ENCODE data around the gene SPRR2E.
"Not testable (repeated sequence)": the region's sequence is repeated elsewhere in the genome, so short reads cannot be mapped to it uniquely, and the experiment has no call there.

Gene SPRR2E

DNA sequence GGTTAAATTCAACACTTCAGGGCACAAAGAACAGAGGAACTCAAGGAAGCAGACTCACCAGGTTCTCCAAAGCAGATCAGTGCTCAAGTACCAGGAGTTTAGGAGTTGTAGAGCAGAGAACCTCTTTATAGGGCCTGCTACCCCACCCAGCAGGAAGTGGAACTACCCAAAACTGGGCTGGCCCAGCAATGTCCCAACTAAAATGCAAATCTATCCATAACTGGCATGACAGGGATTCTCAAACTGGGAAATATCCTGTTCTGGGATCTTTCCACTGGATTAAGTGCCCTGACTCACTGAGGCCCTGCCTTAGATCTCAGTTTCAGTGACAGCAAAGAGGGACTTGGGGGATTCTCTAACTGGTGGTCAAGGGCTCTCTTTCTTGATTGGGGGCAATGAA lies at the start of gene SPRR2E:
Gene SPRR2E (minus strand): TSS at position 101 of the 400 bp plus-strand sequence. CDS start 775 bp downstream, outside the sequence.
- CTCF ChIA-PET: no interaction called here
- TF ChIP-seq, protein P1, sequence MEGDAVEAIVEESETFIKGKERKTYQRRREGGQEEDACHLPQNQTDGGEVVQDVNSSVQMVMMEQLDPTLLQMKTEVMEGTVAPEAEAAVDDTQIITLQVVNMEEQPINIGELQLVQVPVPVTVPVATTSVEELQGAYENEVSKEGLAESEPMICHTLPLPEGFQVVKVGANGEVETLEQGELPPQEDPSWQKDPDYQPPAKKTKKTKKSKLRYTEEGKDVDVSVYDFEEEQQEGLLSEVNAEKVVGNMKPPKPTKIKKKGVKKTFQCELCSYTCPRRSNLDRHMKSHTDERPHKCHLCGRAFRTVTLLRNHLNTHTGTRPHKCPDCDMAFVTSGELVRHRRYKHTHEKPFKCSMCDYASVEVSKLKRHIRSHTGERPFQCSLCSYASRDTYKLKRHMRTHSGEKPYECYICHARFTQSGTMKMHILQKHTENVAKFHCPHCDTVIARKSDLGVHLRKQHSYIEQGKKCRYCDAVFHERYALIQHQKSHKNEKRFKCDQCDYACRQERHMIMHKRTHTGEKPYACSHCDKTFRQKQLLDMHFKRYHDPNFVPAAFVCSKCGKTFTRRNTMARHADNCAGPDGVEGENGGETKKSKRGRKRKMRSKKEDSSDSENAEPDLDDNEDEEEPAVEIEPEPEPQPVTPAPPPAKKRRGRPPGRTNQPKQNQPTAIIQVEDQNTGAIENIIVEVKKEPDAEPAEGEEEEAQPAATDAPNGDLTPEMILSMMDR (conservative IDR thresholded peaks at IDR 0.05; ENCODE audit: low read depth): no peak
- POLR2A ChIA-PET (ENCODE audit: low non-redundant PET): no interaction called here
- H3K27ac ChIP-seq: no peak within 1 kb of the TSS
- no peak for DNase-seq (ENCODE audit: low spot score)

DNA sequence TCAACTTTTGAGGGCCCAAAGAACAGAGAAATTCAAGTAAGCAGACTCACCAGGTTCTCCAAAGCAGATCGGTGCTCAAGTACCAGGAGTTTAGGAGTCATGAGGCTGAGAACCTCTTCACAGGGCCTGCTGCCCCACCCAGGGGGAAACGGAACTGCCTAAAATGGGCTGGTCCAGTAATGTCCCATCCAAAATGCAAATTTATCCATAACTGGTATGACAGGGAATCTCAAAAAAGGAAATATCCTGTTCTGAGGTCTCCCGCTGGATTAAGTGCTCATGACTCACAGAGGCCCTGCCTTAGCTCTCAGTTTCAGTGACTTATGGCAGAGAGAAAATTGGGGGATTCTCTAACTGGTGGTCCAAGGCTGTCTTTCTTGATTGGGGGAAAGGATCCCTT lies 47.1 kb upstream of the SPRR2E start:
- H3K27ac ChIP-seq: no peak overlapping the region
- TF ChIP-seq, protein P1 (conservative IDR thresholded peaks at IDR 0.05; ENCODE audit: low read depth): no peak
- peak; percentile 26 for DNase-seq (ENCODE audit: low spot score)
- ChIA-PET CTCF (no interaction called here), POLR2A (ENCODE audit: low non-redundant PET) (no interaction called here)

DNA sequence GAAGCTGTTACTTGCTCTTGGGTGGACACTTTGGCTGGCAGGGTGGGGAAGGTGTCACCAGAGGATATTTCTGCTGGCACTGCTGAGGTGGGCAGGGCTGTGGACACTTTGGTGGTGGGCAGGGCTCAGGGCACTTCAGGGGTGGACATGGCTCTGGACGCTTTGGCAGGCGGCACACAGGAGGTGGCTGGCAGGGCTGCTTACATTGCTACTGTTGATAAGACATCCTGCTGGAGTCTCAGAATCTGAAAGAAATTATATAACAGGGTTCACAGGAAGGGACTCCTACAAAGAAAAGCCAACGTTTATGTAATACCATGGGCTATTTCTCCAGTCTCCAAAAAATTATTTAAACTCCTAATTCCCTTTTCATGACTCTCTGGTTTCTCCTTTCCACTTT lies 46.2 kb upstream of the SPRR2E start:
- no peak overlapping the region for H3K27ac ChIP-seq
- DNase-seq (ENCODE audit: low spot score): no peak
- ChIA-PET POLR2A (ENCODE audit: low non-redundant PET) (no interaction called here), CTCF (no interaction called here)
- TF ChIP-seq, protein P1 (conservative IDR thresholded peaks at IDR 0.05; ENCODE audit: low read depth): no peak

DNA sequence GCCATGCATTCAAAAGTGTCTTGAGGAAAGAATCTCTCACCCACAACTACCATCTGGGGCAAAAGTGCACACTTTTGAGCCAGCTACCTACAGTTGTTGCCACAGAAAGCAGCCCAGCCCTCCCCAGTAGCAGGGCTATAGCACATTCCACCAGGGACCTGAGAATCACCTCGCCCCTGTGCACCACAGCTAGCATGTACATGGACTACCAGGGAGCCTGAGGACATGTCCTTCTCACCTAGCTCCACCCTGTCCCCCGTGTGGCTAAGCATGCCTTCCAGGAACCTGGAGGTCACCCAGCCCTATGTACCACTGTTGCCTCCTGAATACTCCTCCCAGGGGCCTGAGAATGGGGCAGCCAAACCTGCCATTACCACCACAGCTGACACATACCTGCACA lies 39.4 kb upstream of the SPRR2E start:
- ChIA-PET POLR2A (ENCODE audit: low non-redundant PET) (no interaction called here), CTCF (no interaction called here)
- no peak for DNase-seq (ENCODE audit: low spot score)
- TF ChIP-seq, protein P1 (conservative IDR thresholded peaks at IDR 0.05; ENCODE audit: low read depth): no peak
- no peak overlapping the region for H3K27ac ChIP-seq

DNA sequence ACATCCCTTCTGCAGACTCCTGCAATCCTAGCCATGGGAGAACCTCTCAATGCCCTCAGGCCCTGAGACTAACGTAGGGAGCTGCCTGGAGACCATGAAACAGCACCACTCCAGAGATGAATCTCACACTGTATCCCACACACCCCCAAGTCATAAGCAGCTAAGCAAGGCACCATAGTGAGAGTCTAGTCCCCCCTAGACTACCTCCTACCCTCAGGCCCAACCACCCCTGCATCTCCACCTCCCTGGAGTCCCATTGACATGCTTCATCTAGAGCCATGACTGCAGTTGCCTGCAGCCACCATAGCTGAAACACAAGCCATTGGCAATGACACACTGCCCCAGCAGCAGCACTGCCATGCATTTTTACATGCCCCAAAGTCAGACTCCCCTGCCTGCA lies 38.9 kb upstream of the SPRR2E start:
- ChIA-PET CTCF (no interaction called here), POLR2A (ENCODE audit: low non-redundant PET) (no interaction called here)

DNA sequence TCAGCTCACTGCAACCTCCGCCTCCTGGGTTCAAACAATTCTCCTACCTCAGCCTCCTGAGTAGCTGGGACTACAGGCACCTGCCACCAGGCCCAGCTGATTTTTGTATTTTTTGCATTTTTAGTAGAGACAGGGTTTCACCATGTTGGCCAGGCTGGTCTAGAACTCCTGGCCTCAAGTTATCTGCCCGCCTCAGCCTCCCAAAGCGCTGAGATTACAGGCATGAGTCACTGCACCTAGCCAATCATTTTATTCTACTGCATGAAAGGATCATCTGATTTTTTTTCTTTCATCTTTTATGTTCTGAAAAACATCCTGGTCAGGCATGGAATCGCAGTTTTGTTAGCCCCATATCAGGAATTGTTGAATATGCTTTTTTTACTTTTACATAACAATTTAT lies 34.4 kb upstream of the SPRR2E start:
- CTCF ChIA-PET; H3K27ac ChIP-seq; DNase-seq (ENCODE audit: low spot score); POLR2A ChIA-PET (ENCODE audit: low non-redundant PET): not testable (repeated sequence)

More for the DNA sequence above, 38.9 kb upstream of the SPRR2E start:
- TF ChIP-seq, protein P1 (conservative IDR thresholded peaks at IDR 0.05; ENCODE audit: low read depth): no peak
- no peak for DNase-seq (ENCODE audit: low spot score)
- no peak overlapping the region for H3K27ac ChIP-seq

DNA sequence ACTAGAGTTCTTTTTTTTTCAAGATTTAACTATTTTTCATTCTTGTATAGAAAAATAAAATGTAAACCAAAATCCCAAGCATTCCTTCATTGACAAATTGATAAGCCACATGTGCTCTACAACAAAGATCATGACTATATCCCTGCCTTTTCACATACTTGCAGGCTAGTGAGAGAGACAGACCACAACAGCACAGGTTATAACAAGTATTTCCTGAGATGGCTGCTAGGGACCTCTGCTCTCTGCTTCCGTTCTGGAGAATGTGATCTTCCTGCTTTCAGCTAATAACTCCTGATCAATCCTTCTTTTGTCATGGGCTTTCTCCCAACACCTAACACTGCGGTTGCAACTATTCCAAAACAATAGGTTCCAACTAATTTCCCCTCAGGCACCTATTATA lies 33.0 kb upstream of the SPRR2E start:
- TF ChIP-seq, protein P1 (conservative IDR thresholded peaks at IDR 0.05; ENCODE audit: low read depth): no peak
- ChIA-PET CTCF (no interaction called here), POLR2A (ENCODE audit: low non-redundant PET) (no interaction called here)
- no peak for DNase-seq (ENCODE audit: low spot score)
- H3K27ac ChIP-seq: no peak overlapping the region
